Measurements from ENCODE around the gene PLCD3. TPM values are rescaled to one million over a fixed set of nuclear protein-coding genes. Genes with fewer than 3 reads are reported as not detected.

Gene PLCD3
- total RNA-seq, 1 donor from 2014 or later = 12.0 TPM

GRCh38 chr17:45103269-45103795 lies 29.0 kb downstream of the PLCD3 start:
- DNase-seq (ENCODE audit: low spot score) = no peak

- DNase-seq (ENCODE audit: low spot score) = no peak
These were observed 29.5 kb downstream of the PLCD3 start for GRCh38 chr17:45102856-45103255.

DNA sequence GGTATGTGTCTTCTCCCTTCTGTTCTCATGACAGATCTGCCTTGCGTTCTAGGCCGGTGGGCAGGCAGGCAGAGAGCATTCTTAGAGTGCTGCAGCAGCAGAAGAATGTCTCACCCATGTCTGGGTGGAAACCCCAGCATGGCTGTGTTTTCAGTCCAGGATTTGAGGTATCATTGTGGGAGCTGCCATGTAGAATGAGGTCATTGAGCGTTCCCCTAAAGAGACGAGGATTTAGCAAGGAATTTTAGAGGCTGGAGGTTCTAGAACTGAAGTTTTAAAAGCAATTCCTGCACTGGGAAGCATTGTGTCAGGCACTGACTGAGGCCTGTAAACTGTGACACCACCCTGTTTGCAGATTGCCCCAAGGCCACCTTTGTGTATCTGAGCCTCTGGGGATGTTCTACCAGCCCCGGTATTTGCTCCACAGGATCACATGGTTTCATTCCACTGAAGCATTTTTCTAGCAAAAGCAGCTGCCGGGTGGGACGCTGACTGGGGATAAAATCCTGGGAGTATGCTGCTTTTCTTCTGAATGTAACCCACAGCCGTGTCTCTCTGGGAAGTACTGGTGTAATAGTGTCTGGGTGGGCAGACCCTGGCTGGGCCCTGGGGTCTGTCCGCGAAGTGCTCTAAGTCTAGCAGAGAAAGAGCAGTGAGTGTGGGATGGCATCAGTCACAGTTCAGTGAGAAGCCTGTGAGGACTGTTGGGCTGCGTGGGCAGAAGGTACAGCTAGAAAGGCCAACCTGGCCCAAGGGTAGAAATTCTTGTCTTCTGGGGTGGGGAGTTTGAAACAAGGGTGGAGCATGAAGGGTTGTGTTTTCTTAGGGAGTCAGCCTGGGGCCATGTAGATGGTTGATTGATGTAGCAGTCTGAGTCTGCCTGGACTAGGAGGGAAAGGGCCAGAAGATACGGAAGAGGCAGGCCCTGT lies 30.2 kb downstream of the PLCD3 start:
- DNase-seq (ENCODE audit: low spot score) = peak; percentile 88

DNA sequence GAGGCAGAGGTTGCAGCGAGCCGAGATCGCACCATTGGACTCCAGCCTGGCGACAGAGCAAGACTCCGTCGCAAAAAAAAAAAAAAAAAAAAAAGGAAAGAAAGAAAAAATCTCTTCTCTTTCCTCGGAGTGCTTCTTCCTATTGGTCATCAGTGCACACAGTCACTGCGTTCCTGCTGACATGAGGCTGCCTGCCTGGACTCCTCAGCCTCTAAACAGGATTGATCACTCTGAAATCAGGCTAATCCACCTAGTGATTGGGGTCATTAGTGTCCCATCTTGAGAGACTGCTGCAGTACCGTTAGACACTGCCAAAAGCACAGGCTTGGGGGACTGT lies 30.8 kb downstream of the PLCD3 start:
- no peak for DNase-seq (ENCODE audit: low spot score)

DNA sequence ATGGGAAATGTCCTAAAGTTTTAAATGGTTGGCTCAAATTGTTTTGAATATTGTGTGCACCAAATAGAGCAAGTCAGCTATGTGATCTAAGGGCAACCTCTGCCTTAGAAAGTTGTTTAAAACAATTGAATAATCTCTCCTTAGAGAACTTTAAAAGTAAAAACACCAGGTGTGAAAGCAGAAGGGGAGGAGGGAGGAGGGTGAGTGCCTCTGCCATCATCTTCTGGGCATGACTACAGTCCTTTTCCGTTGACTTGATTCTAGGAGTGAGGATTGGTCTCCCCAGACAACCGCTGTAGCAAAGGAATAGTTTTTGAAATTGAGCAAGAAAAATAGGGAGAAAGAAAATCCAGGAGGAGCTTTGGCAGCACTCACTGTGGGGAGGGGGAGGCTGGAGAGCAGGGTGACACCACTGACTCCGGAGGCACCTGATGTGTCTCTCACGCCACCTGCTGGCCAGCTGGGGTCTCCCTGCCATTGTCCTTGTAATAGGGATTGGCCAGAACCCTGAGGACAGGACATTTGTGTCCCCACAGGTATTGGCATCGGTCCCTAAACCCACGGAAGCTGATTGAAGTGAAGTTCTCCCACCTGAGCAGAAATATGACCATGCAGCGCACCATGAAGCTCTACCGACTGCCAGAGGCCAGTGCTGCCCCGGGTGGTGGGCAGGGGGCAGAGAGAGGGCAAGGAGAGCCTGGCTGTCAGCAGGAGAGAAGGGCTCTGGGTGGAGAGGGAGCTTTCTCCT lies 33.3 kb downstream of the PLCD3 start:
- DNase-seq (ENCODE audit: low spot score) = peak; percentile 81

GRCh38 chr17:45098081-45098868 lies 34.0 kb downstream of the PLCD3 start:
- no peak for DNase-seq (ENCODE audit: low spot score)

- DNase-seq (ENCODE audit: low spot score) = no peak
These were observed 35.4 kb downstream of the PLCD3 start for GRCh38 chr17:45096926-45097325.

- DNase-seq (ENCODE audit: low spot score) = no peak
These were observed 36.2 kb downstream of the PLCD3 start for GRCh38 chr17:45096141-45096540.

DNA sequence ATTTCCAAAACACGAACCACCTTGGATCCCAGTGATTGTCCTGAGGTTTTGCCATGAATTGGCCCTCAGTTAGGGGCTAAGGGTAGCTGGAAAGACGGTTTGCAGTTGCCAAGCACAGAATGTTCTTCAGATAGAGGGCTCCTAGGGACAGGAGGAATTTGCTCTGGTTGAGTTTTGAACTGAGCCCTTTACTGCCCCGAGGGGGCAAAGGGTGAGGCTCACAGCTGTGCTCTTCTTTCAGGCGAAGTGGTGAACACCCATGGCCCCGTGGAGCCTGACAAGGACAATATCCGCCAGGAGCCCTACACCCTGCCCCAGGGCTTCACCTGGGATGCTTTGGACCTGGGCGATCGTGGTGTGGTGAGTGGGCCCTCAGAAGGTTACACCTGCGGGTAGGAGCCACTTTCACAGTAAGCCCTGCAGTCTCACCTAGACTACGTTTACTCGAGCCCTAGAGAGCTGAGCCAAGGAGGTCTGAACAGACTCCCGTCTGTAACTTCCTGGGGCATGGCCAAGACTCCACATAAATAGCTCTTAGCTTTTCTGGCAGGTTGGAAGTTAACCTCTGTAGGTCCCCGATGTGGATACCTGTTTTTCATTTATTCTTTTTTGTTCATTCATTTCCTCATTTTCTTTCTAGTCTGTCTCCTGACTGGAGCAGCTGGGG lies 38.7 kb downstream of the PLCD3 start:
- DNase-seq (ENCODE audit: low spot score) = no peak

DNA sequence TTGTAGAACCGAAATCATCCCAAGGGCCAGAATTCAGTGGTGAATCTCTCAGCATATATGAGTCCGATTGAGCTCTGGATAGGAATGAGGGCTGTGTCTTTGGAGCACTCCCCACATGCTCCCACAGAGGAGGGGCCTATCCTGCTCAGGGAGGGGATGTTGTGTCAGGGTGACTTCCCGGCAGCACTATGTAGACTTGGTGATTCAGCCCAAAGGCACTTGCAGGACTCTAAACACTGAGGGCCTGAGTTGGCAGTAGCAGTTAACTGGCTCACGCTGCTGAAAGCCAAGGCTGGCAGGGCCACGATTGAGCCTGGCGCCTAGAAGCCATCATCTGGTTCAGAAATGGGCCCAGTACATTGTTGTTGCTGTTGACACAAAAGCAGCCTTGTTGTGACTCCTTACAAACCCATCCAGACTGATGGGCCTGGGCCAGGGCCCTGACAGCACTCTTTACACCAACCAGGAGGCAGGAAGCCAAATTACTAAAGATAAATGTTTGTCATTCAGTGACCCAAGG lies 39.3 kb downstream of the PLCD3 start:
- DNase-seq (ENCODE audit: low spot score) = peak; percentile 96

GRCh38 chr17:45091778-45092425 lies 40.4 kb downstream of the PLCD3 start:
- DNase-seq (ENCODE audit: low spot score) = no peak

DNA sequence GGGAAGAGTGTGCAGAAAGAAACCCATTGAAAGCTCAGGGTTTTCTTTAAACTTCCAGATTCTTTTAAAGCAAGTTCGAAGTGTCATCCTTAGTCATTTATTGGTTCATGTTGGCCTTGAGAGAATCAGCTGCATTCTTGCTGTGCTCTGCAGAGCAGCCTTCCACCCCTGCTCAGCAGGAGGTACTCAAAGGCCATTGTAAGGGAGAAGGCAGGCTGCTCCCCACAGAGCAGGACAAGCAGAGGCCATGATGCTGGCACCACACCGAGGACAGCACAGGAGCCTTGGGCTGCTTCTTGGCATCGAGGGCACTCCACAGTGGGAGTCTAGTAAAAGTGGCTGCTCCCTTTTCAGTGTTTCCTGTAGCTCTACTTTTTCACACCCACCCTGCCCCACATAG lies 41.6 kb downstream of the PLCD3 start:
- DNase-seq (ENCODE audit: low spot score) = no peak

GRCh38 chr17:45088741-45089140 lies 43.6 kb downstream of the PLCD3 start:
- DNase-seq (ENCODE audit: low spot score) = no peak

- DNase-seq (ENCODE audit: low spot score) = no peak
These were observed 44.3 kb downstream of the PLCD3 start for GRCh38 chr17:45087978-45088377.

GRCh38 chr17:45087504-45087975 lies 44.8 kb downstream of the PLCD3 start:
- no peak for DNase-seq (ENCODE audit: low spot score)

DNA sequence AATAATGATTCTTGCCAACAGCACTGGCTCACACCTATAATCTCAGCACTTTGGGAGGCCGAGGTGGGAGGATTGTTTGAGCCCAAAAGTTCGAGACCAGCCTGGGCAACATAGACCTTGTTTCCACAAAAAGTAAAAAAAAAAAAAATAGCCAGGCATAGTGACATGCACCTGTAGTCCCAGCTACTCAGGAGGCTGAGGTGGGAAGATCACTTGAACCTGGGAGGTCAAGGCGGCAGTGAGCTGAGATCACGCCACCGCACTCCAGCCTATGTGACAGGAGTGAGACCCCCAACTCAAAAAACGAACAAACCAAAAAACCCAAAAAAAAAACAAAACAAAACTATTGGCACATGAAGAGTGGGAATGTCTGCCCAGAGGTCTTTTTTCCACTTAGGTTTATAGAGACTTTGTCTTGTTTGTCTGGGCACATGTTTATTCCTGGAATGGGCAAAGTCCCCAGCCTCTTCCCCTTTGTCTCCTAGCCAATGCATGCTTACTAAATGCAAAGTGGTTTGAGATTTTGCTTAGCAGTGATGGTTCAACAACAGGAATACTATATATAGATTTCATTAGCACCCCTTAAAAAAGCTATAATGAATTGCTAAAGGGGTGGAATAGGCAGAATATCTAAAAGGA lies 45.3 kb downstream of the PLCD3 start:
- DNase-seq (ENCODE audit: low spot score) = no peak

GRCh38 chr17:45086391-45086790 lies 45.9 kb downstream of the PLCD3 start:
- no peak for DNase-seq (ENCODE audit: low spot score)

DNA sequence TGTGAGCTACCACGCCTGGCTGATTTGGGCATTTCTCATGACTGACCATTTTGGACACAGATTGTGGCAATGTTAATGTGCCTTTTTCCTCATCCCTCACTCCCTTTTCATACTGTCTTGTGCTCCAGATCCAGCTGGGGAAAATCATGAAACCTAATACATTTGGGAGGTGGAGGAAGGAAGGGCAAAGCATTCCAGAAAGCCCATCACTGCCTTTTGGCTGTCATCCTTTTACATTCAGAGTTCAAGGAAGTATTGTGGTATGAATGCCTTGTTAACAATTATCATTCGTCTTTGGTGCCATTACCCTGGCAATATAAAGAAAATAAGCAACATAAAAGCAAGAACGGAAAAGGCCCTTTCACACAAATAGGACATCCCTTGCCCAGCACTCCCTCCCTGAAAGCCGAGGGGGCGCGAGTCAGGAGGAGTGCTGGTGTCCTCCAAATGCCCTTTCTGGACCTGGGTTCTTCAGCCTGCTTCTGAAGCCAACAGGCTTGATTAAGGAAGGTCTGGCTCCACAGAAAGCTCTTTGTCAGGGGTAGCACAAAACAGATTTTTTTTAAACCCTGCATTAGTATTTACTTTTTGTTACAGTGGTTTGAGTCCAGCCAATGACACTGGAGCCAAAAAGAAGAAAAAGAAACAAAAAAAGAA lies 51.1 kb downstream of the PLCD3 start:
- DNase-seq (ENCODE audit: low spot score) = no peak

GRCh38 chr17:45077643-45078042 lies 54.7 kb downstream of the PLCD3 start:
- DNase-seq (ENCODE audit: low spot score) = no peak

Data from umbilical cord (tissue), 2 donors.